DOHH2 (cell line): ENCODE data around the gene RPL10.
"Not testable (repeated sequence)": the region's sequence is repeated elsewhere in the genome, so short reads cannot be mapped to it uniquely, and the experiment has no call there.

Experiments
- CTCF ChIP-seq: fragments of 200-600 bp; sonication (generic); IDR thresholded peaks from one replicate; pipeline ENCODE4 v1.5.1; 2014; ENCODE audit warnings: antibody characterized with exemption, mild to moderate bottlenecking, low read depth, low read length; ENCODE audit not compliant: poor library complexity, severe bottlenecking
- EZH2phosphoT487 ChIP-seq: fragments of 200-600 bp; sonication (generic); IDR thresholded peaks from 2 replicates; pipeline ENCODE4 v1.6.1; 2017; ENCODE audit warnings: borderline replicate concordance, mild to moderate bottlenecking, antibody characterized with exemption, low read length, moderate library complexity, mixed read lengths

DNA sequence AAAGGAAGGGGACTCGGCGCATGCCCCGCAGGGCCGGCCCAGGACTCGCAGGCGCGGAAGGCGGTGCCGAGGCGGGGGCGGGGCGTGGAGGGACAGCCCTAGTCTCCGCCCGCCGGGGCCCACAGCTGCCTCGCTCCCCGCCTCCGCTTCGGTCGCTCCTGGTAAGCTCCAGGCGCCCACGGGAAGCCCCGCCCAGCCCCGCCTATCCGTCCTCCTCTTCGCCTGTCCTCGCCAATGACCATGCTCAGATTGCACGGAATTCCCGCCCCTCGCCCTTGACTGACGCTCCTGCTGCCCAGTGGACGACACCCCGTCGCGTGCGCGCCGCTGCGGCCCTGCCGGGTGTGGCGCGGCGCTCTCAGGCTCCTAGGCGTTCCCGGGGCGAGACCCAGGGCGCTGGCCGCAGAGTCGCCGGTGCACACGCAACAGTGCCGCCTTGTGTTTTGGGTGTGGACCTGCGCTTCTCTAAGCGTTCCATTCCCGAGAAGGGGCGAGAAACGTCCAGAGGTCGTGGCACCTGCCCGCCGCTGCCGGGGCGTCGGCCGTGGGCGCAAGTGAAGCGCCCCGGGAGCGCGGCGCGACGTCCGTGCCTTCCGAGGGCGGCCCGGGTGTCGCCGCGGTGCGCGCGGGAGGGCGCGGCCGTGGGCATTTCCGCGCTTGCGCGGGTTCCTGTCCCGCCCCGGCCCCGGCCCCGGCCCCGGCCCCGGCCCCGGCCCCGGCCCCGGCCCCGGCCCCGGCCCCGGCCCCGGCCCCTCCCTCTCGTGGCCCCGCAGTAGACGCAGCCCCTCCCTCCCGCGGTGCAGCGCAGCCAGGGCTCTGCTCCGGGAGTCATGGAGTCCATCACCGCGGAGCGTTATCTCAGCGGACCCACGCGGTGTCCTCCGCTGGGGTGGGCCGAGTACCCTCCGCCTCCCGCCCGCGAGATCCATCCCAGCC lies 8.1 kb upstream of the RPL10 start:
- not testable (repeated sequence) for TF ChIP-seq CTCF, EZH2phosphoT487
